Thoracic aorta (tissue), 2 donors: ENCODE data around the gene VWA5B1. TPM values are rescaled to one million over a fixed set of nuclear protein-coding genes. Genes with fewer than 3 reads are reported as not detected.

Experiments used
- ATAC-seq: fragments of 150-250 bp; one replicate; pipeline ENCODE4 v1.8.0; 2017; ENCODE audit warnings: low read depth; ENCODE audit not compliant: insufficient number of reproducible peaks, low FRiP score
- DNase-seq: peaks from one replicate; pipeline ENCODE4 v3.0.0-alpha.2; 2020; ENCODE audit warnings: low spot score
- H3K27ac ChIP-seq, 2 donors: fragments of 200-600 bp; sonication (generic); 1 replicate in 1 of 2; 2 replicates in 1 of 2; pipeline ENCODE4 v1.5.1; 2016; ENCODE audit warnings: mild to moderate bottlenecking in 2 of 2, moderate library complexity in 2 of 2
- H3K27me3 ChIP-seq: fragments of 200-600 bp; sonication (generic); replicated peaks from 2 replicates; pipeline ENCODE4 v1.6.0; 2016; ENCODE audit warnings: mild to moderate bottlenecking; ENCODE audit not compliant: insufficient read depth
- H3K36me3 ChIP-seq: fragments of 200-600 bp; sonication (generic); one replicate; pipeline ENCODE4 v1.5.1; 2016
- H3K4me1 ChIP-seq, 2 donors: fragments of 200-600 bp; sonication (generic); 1 replicate in 1 of 2; 2 replicates in 1 of 2; pipeline versions ENCODE4 v1.5.1 to v1.6.0; 2016; ENCODE audit warnings: low read depth in 2 of 2, mild to moderate bottlenecking in 1 of 2; ENCODE audit not compliant: control insufficient read depth in 1 of 2
- H3K4me3 ChIP-seq: fragments of 200-600 bp; sonication (generic); 2 replicates; pipeline ENCODE4 v1.5.1; 2016; ENCODE audit warnings: mild to moderate bottlenecking
- H3K9me3 ChIP-seq: fragments of 200-600 bp; sonication (generic); 2 replicates; pipeline ENCODE4 v1.5.1; 2016
- total RNA-seq, 2 donors: library from RNA; depleted of rRNA; stranded (reverse); fragments of >200 nt; gene quantifications; one replicate each; pipeline versions ENCODE4 v1.1.0 to v1.2.3, GENCODE V29; 2016
- TF ChIP-seq, protein P1 (sequence below): fragments of 200-600 bp; sonication (generic); IDR thresholded peaks from one replicate; pipeline ENCODE4 v1.5.1; 2019; ENCODE audit warnings: antibody characterized with exemption

VWA5B1 gene
- total RNA-seq, 2 donors from 2014 or later, result not detected

DNA sequence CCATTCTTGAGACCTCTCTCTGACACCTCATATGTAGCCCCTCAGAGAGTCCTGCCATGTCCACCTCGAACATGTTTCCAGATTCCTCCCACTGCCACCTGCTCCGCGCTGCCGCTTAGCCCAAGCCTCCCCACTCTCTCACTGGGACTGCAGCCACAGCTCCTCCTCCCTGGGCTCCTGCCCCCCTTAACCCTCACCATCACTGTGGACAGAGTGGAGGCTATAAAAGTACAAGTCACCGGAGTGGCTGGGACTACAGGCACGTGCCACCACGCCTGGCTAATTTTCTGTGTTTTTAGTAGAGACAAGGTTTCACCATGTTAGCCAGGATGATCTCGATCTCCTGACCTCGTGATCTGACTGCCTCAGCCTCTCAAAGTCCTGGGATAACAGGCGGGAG lies 77.0 kb downstream of the VWA5B1 start:
- Histone ChIP-seq H3K36me3 (no peaks in the 10 kb centered on the region), H3K9me3 (no peaks in the 10 kb centered on the region), H3K27ac (no peak overlapping the region), H3K27me3 (peaks cover 11% of the 10 kb centered on the region), H3K4me1 (peaks cover 0 to 9% of the 10 kb centered on the region in 2 donors), H3K4me3 (no peak overlapping the region)
- ATAC-seq (no peak), DNase-seq (no peak)
- TF ChIP-seq, protein P1, sequence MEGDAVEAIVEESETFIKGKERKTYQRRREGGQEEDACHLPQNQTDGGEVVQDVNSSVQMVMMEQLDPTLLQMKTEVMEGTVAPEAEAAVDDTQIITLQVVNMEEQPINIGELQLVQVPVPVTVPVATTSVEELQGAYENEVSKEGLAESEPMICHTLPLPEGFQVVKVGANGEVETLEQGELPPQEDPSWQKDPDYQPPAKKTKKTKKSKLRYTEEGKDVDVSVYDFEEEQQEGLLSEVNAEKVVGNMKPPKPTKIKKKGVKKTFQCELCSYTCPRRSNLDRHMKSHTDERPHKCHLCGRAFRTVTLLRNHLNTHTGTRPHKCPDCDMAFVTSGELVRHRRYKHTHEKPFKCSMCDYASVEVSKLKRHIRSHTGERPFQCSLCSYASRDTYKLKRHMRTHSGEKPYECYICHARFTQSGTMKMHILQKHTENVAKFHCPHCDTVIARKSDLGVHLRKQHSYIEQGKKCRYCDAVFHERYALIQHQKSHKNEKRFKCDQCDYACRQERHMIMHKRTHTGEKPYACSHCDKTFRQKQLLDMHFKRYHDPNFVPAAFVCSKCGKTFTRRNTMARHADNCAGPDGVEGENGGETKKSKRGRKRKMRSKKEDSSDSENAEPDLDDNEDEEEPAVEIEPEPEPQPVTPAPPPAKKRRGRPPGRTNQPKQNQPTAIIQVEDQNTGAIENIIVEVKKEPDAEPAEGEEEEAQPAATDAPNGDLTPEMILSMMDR, result no peak

DNA sequence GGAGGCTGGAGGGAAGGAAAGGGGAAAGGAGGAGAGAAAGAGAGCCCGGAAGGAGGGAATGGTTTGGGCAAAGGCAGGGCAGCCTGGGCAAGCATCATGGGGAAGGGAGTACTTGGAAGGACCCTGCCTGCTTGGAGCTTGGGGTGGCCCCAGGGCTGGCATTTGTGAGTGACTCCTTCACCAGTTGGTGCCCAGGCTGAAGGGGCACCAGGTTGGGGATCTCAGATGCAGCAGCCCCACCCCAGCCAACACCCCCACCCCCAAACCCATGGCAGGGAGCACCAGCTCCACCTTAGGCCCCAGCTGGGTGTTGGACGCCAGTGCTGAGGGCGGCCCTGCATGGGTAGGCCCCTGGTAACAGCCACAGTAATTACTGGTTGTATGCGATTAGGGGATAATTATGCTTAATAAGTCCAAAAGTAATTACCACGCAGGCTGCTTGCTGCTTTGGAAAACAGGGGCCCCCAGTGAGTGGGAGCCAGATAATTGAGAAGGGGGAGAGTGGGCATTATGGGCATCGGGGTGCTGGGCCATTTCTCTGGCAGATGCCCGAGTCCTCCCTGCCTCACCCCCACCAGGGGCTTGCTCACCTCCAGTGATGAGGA lies 78.3 kb downstream of the VWA5B1 start:
- H3K27ac ChIP-seq, result no peak overlapping the region
- H3K27me3 ChIP-seq, result peaks cover 14% of the 10 kb centered on the region
- TF ChIP-seq, protein P1, result no peak
- H3K4me1 ChIP-seq, result peaks cover 0 to 9% of the 10 kb centered on the region in 2 donors
- ATAC-seq (no peak), DNase-seq (no peak)
- H3K4me3 ChIP-seq, result no peak overlapping the region
- H3K9me3 ChIP-seq, result no peaks in the 10 kb centered on the region
- H3K36me3 ChIP-seq, result no peaks in the 10 kb centered on the region

DNA sequence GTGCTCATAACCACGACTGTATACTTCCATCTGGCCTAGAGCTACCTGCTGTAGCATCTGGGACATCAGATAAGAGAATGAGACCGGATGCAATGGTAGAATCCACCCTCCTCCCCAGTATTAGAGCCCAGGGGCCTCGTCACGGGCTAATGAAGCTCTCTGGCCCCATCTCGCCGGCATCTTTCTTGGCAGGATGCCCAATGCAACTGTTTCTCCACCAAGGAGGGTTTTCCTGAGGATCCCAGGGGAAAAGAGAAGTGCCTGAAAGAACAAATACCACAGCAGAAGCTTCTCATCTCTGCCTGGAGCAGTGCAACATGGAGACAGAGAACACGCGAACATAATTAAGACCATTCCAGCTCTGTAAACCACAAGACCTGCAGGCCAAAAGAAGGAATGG lies 80.0 kb downstream of the VWA5B1 start:
- H3K36me3 ChIP-seq, result no peaks in the 10 kb centered on the region
- H3K4me1 ChIP-seq, result peaks cover 0 to 9% of the 10 kb centered on the region in 2 donors
- no peak overlapping the region for H3K27ac ChIP-seq
- ATAC-seq (no peak), DNase-seq (no peak)
- H3K9me3 ChIP-seq, result no peaks in the 10 kb centered on the region
- H3K4me3 ChIP-seq, result no peak overlapping the region
- H3K27me3 ChIP-seq, result peaks cover 14% of the 10 kb centered on the region
- TF ChIP-seq, protein P1, result no peak

GRCh38 chr1:20371411-20371810 lies 80.7 kb downstream of the VWA5B1 start:
- Histone ChIP-seq H3K9me3 (no peaks in the 10 kb centered on the region), H3K27ac (no peak overlapping the region), H3K4me1 (peaks cover 0 to 7% of the 10 kb centered on the region in 2 donors), H3K27me3 (peaks cover 13% of the 10 kb centered on the region), H3K4me3 (no peak overlapping the region), H3K36me3 (no peaks in the 10 kb centered on the region)
- DNase-seq (no peak), ATAC-seq (no peak)
- TF ChIP-seq, protein P1, result no peak

- H3K36me3 ChIP-seq, result no peaks in the 10 kb centered on the region
- no peaks in the 10 kb centered on the region for H3K9me3 ChIP-seq
- ATAC-seq (no peak), DNase-seq (no peak)
- H3K27me3 ChIP-seq, result peaks cover 8% of the 10 kb centered on the region
- H3K4me3 ChIP-seq, result no peak overlapping the region
- H3K27ac ChIP-seq, result no peak overlapping the region
- TF ChIP-seq, protein P1, result no peak
- peaks cover 0 to 3% of the 10 kb centered on the region in 2 donors for H3K4me1 ChIP-seq
These were observed 81.2 kb downstream of the VWA5B1 start for GRCh38 chr1:20371883-20372282.
